NOMO-1 treated with dmso at 0.1 percent for 144 hours (cell line): Measurements from ENCODE around the gene POLE3.
"Not testable (repeated sequence)": the region's sequence is repeated elsewhere in the genome, so short reads cannot be mapped to it uniquely, and the experiment has no call there.

Experiments used
- DNase-seq: peaks from one replicate; lab custom pipeline; 2025; ENCODE audit not compliant: unreplicated experiment; lab: John Stamatoyannopoulos, UW

Gene POLE3

GRCh38 chr9:113406353-113406752, 4.1 kb downstream of the POLE3 start:
- DNase-seq: not testable (repeated sequence)

GRCh38 chr9:113403646-113404045, 6.8 kb downstream of the POLE3 start:
- peak; percentile 76 for DNase-seq

- DNase-seq: peak; percentile 99
Observed at GRCh38 chr9:113401027-113401792, 9.3 kb downstream of the POLE3 start, which contains the start of gene ALAD. TSS of gene ALAD (minus strand) at chr9:113401284. CDS start at chr9:113393559, 7,725 bp downstream.

DNA sequence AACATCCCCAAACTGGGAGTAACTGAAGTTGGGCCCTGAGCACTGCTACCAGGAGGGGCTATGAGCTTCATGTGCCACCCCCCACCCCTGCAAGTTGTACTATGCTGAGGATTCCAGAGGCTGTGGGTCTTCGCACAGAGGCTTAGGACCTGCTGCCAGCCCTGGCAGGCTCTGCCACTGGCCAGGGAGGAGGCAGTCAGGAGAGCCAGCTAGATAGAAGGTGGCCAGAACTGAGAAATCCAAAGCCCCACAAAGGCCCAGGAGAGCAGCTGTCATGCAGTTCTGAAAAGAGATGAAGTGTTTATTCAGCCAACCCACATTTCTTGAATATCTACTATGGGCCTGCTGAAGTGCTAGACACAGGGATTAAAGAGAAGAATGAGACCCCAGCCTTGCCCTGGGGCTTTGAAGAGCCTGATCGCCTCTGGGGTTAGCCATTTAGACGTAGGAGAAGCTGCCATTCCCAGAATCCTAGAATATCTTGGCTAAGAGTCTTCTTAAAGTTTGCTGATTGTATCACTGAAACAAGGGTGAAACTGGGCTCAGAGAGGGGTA, 10.8 kb downstream of the POLE3 start:
- no peak for DNase-seq

DNA sequence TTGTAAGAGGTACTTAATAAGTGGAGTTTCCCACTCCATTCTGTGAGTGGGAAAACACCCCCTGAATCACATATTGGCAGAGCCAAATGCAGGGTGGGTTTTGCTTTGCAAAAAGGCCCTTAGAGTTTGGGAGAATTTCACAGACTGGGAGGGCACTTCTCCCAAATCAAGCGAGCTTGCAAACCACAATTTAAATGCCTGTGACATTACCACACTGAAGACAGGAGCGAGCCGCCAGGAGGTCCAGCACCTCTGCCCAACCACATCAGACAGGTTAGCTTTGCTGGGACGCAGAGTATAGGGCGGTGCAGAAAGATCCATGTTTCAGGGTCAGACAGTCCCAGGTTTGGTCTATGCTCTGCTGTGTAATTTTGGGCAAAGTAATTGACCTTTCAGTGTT, 11.7 kb downstream of the POLE3 start:
- no peak for DNase-seq

- DNase-seq: no peak
Observed at GRCh38 chr9:113397203-113397631, 13.3 kb downstream of the POLE3 start.

DNA sequence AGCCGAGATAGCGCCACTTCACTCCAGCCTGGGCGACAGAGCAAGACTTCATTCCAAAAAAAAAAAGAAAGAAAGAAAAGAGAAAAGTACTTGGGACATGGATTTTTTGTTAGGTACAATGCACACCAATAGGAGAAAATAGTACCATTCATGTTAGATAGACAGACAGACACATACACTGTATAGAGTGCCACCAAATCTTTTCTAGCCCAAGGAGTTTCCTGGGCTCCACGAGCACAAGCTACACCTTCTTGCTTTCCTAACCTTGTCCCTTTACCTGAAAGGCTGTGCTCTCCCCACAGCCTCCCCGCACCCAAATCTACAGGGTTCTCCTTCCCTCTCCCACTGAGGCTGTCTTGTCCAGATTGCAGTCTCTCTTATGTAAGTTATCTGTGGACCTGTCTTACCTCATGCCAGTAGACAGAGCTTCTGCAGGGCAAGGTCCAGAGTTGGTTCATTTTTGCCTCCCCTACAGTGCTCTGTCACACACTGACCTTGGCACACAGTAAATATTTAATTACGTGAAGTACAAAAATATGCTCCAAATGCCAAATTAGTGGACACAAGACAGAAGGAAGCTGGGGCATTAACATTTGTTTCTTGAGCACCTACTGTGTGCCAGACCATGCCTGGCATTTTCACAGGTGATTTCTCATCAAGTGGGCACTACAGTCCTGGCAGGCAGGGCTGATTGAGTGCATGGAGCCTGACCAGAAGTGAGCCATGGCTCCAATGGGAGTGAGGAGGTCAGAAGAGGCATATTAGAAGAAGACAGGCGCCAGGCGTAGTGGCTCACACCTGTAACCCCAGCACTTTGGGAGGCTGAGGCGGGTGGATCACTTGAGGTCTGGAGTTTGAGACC, 15.2 kb downstream of the POLE3 start:
- DNase-seq: no peak

- DNase-seq: no peak
Observed at GRCh38 chr9:113393281-113393680, 17.2 kb downstream of the POLE3 start.

DNA sequence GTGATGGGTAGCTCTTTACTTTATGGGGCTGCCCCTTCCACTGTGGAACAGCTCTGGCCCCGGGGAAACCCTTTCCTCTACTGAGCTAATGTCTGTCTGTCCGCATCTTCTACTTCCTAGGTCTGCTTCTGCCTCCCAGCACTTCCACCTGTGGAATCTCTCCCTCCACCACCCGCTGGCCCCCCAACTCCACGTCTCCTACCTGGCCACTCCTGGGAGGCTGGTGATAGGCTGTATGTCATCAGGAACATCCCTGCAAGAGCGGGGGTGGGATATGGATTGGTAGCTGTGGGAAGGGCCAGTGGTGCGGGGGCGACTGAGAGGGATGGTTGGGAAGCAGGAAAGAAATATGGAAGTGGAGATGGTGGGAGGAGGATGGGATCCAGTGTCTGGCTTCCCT, 18.6 kb downstream of the POLE3 start:
- no peak for DNase-seq

DNA sequence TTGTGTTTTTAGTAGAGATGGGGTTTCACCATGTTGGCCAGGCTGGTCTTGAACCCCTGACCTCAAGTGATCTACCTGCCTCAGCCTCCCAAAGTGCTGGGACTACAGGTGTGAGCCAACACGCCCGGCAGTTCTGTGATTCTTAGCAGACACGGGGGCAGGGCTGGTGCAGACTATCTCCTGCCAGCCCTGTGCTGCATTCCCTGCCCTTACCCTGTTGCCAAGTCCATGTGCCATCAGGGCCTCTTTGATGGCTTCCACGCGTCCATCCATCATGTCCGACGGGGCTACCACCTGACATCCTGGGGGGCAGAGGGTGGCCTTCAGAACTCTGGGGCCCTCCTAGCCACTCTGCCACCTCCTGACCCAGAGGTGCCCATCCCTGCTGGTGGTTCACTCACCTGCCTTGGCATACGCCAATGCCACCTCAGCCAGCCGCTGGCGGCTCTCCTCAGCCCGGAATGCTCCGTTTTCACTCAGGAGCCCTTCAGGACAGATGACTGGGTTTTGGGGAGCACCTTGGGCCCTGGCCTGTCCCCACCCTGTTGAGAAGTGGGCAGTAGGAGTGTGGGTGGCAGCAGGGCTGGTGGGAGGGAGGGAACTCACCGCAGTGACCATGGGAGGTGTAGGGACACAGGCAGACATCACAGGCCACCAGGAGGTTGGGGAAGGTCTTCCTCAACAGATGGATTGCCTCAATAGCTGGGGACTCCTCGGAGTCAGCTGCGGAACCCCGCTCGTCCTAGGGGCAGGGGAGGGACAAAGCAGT, 20.1 kb downstream of the POLE3 start:
- no peak for DNase-seq

- DNase-seq: no peak
Observed at GRCh38 chr9:113389451-113389850, 21.0 kb downstream of the POLE3 start.

GRCh38 chr9:113388833-113389232, 21.6 kb downstream of the POLE3 start:
- no peak for DNase-seq

DNA sequence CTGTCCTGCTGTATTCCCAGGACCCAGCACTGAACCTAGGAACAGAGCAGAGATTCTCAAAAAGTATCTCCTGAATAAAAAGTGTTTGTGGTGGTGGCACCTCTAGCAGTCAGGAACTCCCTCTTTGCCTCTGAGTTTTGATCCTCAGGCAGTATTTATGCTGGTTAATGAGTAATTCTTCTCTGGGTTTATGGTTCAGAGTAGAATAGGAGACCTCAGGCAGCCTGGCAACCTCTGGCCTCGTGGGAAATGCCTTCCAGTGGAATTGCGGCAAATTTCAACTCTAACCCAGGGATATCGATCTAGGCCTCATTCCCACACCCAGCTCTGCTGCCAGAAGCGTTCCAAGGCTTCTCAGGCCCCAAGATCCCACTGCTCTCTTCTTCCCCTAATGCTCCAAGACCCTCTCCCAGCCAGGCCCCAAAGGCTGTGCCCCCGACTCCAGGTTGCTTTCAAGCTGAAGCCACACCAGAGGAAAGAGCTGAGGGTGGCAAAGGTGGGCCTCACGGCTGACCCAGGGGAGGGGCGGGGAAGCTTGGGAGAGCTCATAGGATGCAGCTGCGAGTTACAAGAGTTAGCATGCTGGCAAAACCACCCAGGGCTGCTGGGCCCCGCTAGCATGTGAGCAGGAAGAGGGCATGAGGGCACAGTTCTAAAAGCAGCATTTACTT, 22.8 kb downstream of the POLE3 start:
- no peak for DNase-seq

- peak; percentile 59 for DNase-seq
Observed at GRCh38 chr9:113386571-113387393, 23.7 kb downstream of the POLE3 start.

DNA sequence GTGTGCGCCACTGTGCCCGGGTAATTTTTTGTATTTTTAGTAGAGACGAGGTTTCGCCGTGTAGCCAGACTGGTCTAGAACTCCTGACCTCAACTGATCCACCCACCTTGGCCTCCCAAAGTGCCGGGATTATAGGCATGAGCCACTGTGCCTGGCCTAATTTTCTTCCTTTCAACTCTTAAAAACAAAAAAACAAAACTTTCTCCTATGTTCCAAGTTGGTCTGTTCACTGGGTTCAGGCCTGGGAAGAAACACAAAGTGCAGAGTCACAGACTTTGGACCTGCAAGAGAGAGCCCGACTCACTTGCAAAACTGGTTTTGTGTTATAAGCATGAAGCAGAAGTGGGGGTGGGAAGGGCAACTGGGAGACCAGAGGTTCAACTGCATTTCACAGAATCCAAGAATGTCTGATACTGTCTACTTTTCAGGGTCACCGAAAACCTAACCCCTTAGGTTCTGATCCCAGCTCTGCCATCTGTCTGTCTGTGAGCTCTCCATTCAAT, 28.5 kb downstream of the POLE3 start:
- DNase-seq: no peak

- not testable (repeated sequence) for DNase-seq
Observed at GRCh38 chr9:113381441-113381840, 29.0 kb downstream of the POLE3 start.

- DNase-seq: no peak
Observed at GRCh38 chr9:113380869-113381378, 29.6 kb downstream of the POLE3 start.

DNA sequence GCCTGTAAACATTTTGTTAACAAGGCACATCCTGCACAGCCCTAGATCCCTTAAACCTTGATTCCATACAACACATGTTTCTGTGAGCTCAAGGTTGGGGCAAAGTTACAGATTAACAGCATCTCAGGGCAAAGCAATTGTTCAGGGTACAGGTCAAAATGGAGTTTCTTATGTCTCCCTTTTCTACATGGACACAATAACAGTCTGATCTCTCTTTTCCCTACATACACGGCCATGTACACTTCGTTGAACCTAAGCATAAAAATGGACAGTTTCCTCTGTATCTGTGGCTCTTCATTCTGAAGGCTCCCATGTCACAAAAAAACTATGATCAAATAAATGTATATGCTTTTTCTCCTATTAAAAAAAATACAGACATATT, 30.7 kb downstream of the POLE3 start:
- DNase-seq: not testable (repeated sequence)
